GM10248 (cell line): Measurements from ENCODE around the gene LAMB4.

Experiments used
- CTCF ChIA-PET: fragments of 300-600 bp; sonication (Branson Sonifier 250); formaldehyde crosslinking; extraction: SDS; loops from one replicate; lab custom pipeline; 2021; ENCODE audit warnings: antibody characterized with exemption; lab: Yijun Ruan, JAX
- POLR2A ChIA-PET: fragments of 350-650 bp; sonication (Branson Sonifier 250); formaldehyde crosslinking; extraction: SDS; loops from one replicate; lab custom pipeline; 2020; ENCODE audit warnings: antibody characterized with exemption; lab: Yijun Ruan, JAX
- DNase-seq: peaks from one replicate; pipeline ENCODE4 v3.0.0; 2012; ENCODE audit errors: extremely low spot score
- CTCF ChIP-seq: IDR thresholded peaks from 2 replicates; pipeline ENCODE4 v1.5.1; 2012; ENCODE audit warnings: mild to moderate bottlenecking, low read depth; ENCODE audit errors: extremely low read depth, missing control alignments, control extremely low read depth

LAMB4 gene

DNA sequence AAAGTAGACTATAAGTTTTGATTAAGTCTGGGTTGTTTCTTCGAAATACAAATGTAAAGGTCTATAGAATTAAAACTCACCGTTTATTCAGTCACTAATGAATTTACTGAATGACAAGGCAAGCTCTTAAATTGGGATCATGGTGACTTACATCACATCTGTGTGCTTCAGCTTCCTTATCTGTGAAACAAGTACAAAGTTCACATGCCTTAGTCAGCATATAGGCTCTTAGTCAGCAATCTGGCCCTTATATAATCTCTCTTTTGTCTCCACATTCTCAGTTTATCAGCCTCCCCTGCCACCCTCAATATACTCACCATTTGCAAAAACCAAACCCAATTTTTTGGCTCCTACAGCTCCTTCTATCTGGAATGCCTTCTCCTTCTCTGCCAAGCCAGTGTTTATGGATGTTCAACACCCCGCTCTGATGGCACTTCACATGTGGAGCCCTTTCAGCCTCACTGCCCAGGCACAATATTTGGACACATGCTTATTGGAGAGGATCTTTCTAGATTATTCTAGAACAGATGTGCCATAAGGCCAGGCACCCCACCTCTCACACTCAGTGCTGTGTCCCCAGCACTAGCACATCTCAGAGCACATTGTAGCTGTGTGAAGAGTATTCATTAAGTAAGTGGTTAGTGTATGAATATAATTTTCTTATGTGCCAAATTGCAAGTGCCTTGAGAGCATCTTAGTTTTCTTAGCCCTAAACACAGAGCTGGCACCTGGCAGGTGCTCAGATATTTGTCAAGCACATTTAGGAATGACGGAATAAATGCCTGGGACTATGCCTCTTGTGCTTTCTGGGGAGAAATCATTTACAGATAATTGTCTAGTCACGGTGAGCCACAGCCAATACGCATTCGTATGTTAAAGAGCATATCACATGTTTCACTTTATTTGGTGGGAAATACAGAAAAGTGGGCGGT lies 117.4 kb downstream of the LAMB4 start:
- DNase-seq: no peak
- ChIA-PET CTCF (no interaction called here), POLR2A (no interaction called here)
- no peak for TF ChIP-seq CTCF

- no peak for DNase-seq
- CTCF ChIA-PET: no interaction called here
- POLR2A ChIA-PET: no interaction called here
Measured at GRCh38 chr7:108010377-108010776, 119.8 kb downstream of the LAMB4 start.

DNA sequence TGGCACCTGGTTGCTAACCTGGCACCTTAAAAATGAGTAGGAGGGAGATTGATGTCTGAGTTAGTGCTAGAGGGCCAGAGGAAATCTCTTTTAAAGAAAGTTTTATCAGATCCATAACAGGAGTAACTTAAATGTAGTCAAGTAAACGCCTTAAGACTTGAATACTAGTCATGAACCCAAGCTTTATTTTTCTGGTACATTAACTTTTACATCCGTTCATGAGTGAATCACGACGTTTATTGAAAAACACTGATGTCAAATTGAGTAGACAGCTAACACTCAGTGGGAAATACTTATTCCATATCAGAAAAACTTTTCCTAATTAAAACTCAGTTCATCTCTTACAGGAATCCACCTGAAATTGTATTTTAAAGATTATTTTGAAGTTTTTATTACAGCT lies 120.3 kb downstream of the LAMB4 start:
- POLR2A ChIA-PET: no interaction called here
- TF ChIP-seq CTCF: no peak
- CTCF ChIA-PET: no interaction called here
- no peak for DNase-seq

More at GRCh38 chr7:108010377-108010776, 119.8 kb downstream of the LAMB4 start:
- no peak for TF ChIP-seq CTCF

DNA sequence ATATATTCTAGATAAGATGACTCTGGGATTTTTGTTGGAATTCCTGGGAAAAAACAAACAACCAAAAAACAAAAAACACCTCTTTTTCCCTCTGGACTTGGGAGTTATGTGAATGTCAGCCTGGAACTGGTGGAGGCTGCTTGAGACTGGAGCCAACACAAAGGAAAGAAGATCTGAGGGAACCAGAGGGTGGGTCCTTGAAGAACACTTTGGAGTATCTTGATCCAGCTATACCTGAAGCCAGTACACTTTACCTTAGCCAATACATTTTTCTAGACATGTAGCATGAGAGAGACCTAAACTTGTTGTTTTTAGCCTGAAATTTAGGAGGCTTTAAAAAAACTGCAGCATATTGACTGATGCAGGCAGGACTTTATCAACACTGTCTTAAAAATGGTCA lies 121.3 kb downstream of the LAMB4 start:
- POLR2A ChIA-PET: no interaction called here
- CTCF ChIA-PET: no interaction called here
- no peak for DNase-seq
- TF ChIP-seq CTCF: no peak

- DNase-seq: no peak
- ChIA-PET CTCF (no interaction called here), POLR2A (no interaction called here)
- TF ChIP-seq CTCF: no peak
Measured at GRCh38 chr7:108008240-108008639, 121.9 kb downstream of the LAMB4 start.

- ChIA-PET CTCF (no interaction called here), POLR2A (no interaction called here)
- no peak for DNase-seq
- no peak for TF ChIP-seq CTCF
Measured at GRCh38 chr7:108007762-108008161, 122.4 kb downstream of the LAMB4 start.
